CD4-positive, alpha-beta T cell treated with Interferon alpha-2 for 1 hour (primary cell): ENCODE data around the gene TBC1D2B.
A peak's percentile ranks its signal among the peaks of the same experiment; 100 is the strongest.

Source experiments
- DNase-seq, 2 donors: peaks; one replicate each; pipeline ENCODE4 v3.0.0-alpha.2; 2020 to 2022

Gene TBC1D2B

GRCh38 chr15:78071383-78071782, 6.1 kb downstream of the TBC1D2B start:
- no peak for DNase-seq

GRCh38 chr15:78070049-78070700, 7.3 kb downstream of the TBC1D2B start:
- peak in 1 of 2 donors; percentile 53 for DNase-seq

GRCh38 chr15:78069462-78070029, 8.0 kb downstream of the TBC1D2B start:
- no peak for DNase-seq

- DNase-seq: peak in 1 of 2 donors; percentile 49
Observed at GRCh38 chr15:78069052-78069414, 8.5 kb downstream of the TBC1D2B start.

- no peak for DNase-seq
Observed at GRCh38 chr15:78067328-78068228, 9.9 kb downstream of the TBC1D2B start.

GRCh38 chr15:78065973-78066946, 11.3 kb downstream of the TBC1D2B start:
- DNase-seq: no peak

GRCh38 chr15:78065284-78065872, 12.1 kb downstream of the TBC1D2B start:
- DNase-seq: no peak

GRCh38 chr15:78064544-78064943, 13.0 kb downstream of the TBC1D2B start:
- DNase-seq: no peak

GRCh38 chr15:78063970-78064385, 13.5 kb downstream of the TBC1D2B start:
- no peak for DNase-seq

- no peak for DNase-seq
Observed at GRCh38 chr15:78063217-78063616, 14.3 kb downstream of the TBC1D2B start.

GRCh38 chr15:78061963-78062427, 15.5 kb downstream of the TBC1D2B start:
- DNase-seq: peak; percentile 32 to 65

- no peak for DNase-seq
Observed at GRCh38 chr15:78060232-78060631, 17.3 kb downstream of the TBC1D2B start.

- DNase-seq: no peak
Observed at GRCh38 chr15:78059110-78059839, 18.2 kb downstream of the TBC1D2B start.

GRCh38 chr15:78058401-78058935, 19.0 kb downstream of the TBC1D2B start:
- DNase-seq: no peak

- DNase-seq: no peak
Observed at GRCh38 chr15:78057803-78058202, 19.7 kb downstream of the TBC1D2B start.

GRCh38 chr15:78056714-78057269, 20.7 kb downstream of the TBC1D2B start:
- peak in 1 of 2 donors; percentile 39 for DNase-seq

GRCh38 chr15:78055919-78056713, 21.4 kb downstream of the TBC1D2B start:
- no peak for DNase-seq

GRCh38 chr15:78054966-78055365, 22.5 kb downstream of the TBC1D2B start:
- DNase-seq: peak; percentile 42 to 69

- no peak for DNase-seq
Observed at GRCh38 chr15:78054518-78054917, 23.0 kb downstream of the TBC1D2B start.

GRCh38 chr15:78052545-78052944, 25.0 kb downstream of the TBC1D2B start:
- DNase-seq: no peak
